Subcutaneous abdominal adipose tissue (tissue), 5 donors: ENCODE measurements around the gene GIGYF2.
"Not testable (repeated sequence)": the region's sequence is repeated elsewhere in the genome, so short reads cannot be mapped to it uniquely, and the experiment has no call there.

Experiments used
- H3K27ac ChIP-seq: one replicate; pipeline ENCODE4 v1.7.0; 2013; ENCODE audit warnings: low read depth, mild to moderate bottlenecking, inconsistent platforms, low read length, moderate library complexity
- H3K27me3 ChIP-seq, 5 donors: one replicate each; pipeline ENCODE4 v1.7.0; 2013; ENCODE audit warnings: low read length in 5 of 5, inconsistent platforms in 1 of 5; ENCODE audit not compliant: control insufficient read depth in 5 of 5, insufficient read depth in 4 of 5
- H3K36me3 ChIP-seq, 5 donors: one replicate each; pipeline ENCODE4 v1.7.0; 2013; ENCODE audit warnings: low read length in 5 of 5; ENCODE audit not compliant: control insufficient read depth in 5 of 5, insufficient read depth in 5 of 5
- H3K4me1 ChIP-seq, 5 donors: one replicate each; pipeline ENCODE4 v1.7.0; 2013; ENCODE audit warnings: low read length in 5 of 5, mild to moderate bottlenecking in 3 of 5, moderate library complexity in 1 of 5; ENCODE audit not compliant: control insufficient read depth in 5 of 5, insufficient read depth in 5 of 5
- H3K4me3 ChIP-seq, 5 donors: one replicate each; pipeline ENCODE4 v1.7.0; 2013; ENCODE audit warnings: low read length in 5 of 5, low read depth in 1 of 5
- H3K9ac ChIP-seq, 5 donors: one replicate each; pipeline ENCODE4 v1.7.0; 2013; ENCODE audit warnings: low read length in 5 of 5, mild to moderate bottlenecking in 4 of 5, moderate library complexity in 3 of 5
- H3K9me3 ChIP-seq, 5 donors: one replicate each; pipeline ENCODE4 v1.7.0; 2013; ENCODE audit warnings: low read length in 5 of 5; ENCODE audit not compliant: control insufficient read depth in 5 of 5
- donor health status: healthy.
- donor health status: healthy.
- donor health status: healthy.
- donor health status: healthy.
- donor health status: healthy.

GIGYF2 gene

DNA sequence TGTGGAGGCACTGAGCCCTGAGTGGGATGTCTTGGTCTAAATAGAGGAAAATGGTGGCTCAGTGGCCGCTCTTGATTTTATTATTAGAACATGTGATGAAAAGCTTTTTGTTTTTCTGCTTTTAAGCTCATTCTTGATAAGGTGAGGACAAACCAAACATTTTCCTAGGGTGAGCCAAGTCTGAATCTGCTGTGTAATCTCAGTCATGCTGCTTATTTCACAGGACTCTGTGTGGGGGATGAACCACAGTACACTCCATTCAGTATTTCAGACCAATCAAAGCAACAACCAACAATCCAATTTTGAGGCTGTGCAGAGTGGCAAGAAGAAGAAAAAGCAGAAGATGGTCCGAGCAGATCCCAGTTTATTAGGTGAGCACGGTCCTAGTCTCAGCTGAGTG lies 152.9 kb downstream of the GIGYF2 start:
- no peak overlapping the region for H3K27ac ChIP-seq
- no peaks in the 10 kb centered on the region for H3K9me3 ChIP-seq
- H3K27me3 ChIP-seq = no peaks in the 10 kb centered on the region
- peaks cover 49 to 84% (median 69%) of the 10 kb centered on the region in 5 donors for H3K36me3 ChIP-seq
- H3K4me1 ChIP-seq = no peaks in the 10 kb centered on the region
- no peak overlapping the region for H3K9ac ChIP-seq
- no peak overlapping the region for H3K4me3 ChIP-seq

DNA sequence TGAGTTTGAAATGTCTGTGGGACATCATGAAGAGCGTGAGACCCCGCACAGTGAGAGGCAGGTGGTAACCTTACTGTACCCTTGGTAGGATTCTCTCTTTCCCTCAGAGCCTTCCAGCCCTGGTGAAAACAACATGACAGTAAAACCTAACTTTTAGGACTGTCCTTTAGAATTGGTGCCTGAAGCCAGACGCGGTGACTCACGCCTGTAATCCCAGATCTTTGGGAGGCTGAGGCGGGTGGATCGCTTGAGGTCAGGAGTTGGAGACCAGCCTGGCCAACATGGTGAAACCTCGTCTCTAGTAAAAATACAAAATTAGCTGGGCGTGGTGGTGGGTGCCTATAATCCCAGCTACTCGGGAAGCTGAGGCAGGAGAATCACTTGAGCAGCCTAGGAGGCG lies 154.9 kb downstream of the GIGYF2 start:
- H3K27ac ChIP-seq, H3K4me3 ChIP-seq, H3K27me3 ChIP-seq, H3K4me1 ChIP-seq, H3K9ac ChIP-seq, H3K9me3 ChIP-seq: not testable (repeated sequence)
- H3K36me3 ChIP-seq = peaks cover 28 to 81% (median 70%) of the 10 kb centered on the region in 5 donors

DNA sequence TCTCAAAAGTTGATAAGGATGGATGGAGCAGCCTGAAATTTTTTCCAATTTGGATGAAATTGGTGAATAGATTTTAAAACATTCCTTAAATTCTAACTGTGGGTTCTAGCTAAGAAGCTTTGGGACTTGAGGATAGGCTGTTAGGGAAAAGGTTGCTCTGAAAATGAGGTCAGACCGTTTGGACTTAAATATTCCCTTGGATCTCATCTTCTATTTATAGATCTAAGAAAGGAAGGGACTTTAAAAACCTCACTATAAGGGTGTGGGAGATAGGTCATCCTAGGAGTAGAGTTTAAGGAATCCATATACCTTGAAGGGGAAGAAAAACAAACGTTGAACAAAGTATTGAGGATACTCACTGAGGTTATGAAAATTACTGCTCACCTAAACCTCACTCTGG lies 155.5 kb downstream of the GIGYF2 start:
- Histone ChIP-seq H3K36me3 (peaks cover 28 to 81% (median 69%) of the 10 kb centered on the region in 5 donors), H3K9me3 (no peaks in the 10 kb centered on the region), H3K4me3 (no peak overlapping the region), H3K9ac (no peak overlapping the region), H3K27me3 (no peaks in the 10 kb centered on the region), H3K27ac (no peak overlapping the region), H3K4me1 (no peaks in the 10 kb centered on the region)

DNA sequence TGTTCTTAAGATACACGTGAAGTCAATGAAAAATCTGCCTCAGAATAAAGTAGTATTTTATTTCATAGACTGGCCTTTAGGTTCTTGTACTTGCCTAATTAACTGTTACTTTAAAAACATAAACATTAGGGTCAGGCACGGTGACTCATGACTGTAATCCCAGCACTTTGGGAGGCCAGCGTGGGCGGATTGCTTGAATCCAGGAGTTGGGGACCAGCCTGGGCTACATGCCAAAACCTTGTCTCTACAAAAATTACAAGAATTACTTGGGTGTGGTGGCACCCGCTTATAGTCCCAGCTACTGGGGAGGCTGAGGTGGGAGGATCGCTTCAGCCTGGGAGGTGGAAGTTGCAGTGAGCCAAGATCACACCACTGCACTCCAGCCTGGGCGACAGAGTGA lies 157.0 kb downstream of the GIGYF2 start:
- H3K36me3 ChIP-seq = peaks cover 24 to 81% (median 66%) of the 10 kb centered on the region in 5 donors
- H3K9me3 ChIP-seq = no peaks in the 10 kb centered on the region
- no peaks in the 10 kb centered on the region for H3K27me3 ChIP-seq
- H3K9ac ChIP-seq = no peak overlapping the region
- no peak overlapping the region for H3K4me3 ChIP-seq
- H3K4me1 ChIP-seq = no peaks in the 10 kb centered on the region
- no peak overlapping the region for H3K27ac ChIP-seq

DNA sequence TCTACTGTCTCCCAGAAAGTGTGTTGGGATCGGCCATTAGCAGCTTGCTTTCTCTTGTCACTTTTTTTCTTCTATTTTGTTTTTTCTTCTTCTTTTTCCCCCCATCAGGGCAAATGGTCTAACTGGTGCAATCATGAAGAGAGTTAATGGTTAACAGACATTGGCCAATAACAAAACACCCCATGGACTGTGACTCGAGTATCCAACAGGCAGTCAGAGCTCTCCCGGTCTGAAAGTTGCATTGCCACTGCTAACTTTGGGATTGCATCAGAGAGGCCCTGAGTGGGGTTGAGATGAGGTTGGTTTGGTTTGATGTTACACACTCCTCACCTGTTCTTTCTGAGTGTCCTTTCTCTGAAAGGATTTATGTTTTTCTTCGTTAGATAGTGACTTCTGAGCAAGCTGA lies 160.0 kb downstream of the GIGYF2 start:
- no peak overlapping the region for H3K9ac ChIP-seq
- no peaks in the 10 kb centered on the region for H3K4me1 ChIP-seq
- no peak overlapping the region for H3K4me3 ChIP-seq
- H3K36me3 ChIP-seq = peaks cover 21 to 70% (median 56%) of the 10 kb centered on the region in 5 donors
- no peaks in the 10 kb centered on the region for H3K9me3 ChIP-seq
- H3K27me3 ChIP-seq = no peaks in the 10 kb centered on the region
- H3K27ac ChIP-seq = no peak overlapping the region

DNA sequence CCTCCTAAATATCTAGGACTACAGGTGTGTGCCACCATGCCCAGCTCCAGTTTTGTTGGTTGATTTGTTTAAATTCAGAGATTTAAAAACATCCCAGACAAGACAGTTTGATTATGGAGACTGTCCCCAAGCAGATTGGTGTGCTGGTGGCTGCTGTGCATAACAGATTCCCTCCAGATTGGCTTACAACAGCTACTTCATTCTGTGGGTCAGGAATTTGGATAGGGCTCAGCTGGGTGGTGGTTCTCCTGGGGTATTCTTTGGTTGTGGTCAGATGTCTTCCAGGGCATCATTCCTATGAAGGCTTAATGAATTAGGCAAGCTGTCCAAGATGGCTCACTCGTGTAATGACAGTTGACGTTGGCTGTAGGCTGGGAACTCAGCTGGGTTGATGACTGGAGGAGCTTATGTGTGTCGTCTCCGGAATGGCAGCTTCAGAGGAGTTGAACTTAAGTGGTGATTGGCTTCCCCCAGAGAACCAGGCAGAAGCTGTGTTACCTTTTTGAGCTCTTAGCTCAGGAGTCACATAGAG lies 162.3 kb downstream of the GIGYF2 start:
- H3K27me3 ChIP-seq = no peaks in the 10 kb centered on the region
- no peak overlapping the region for H3K9ac ChIP-seq
- H3K4me1 ChIP-seq = no peaks in the 10 kb centered on the region
- no peaks in the 10 kb centered on the region for H3K9me3 ChIP-seq
- no peak overlapping the region for H3K27ac ChIP-seq
- no peak overlapping the region for H3K4me3 ChIP-seq
- H3K36me3 ChIP-seq = peaks cover 14 to 57% (median 52%) of the 10 kb centered on the region in 5 donors

DNA sequence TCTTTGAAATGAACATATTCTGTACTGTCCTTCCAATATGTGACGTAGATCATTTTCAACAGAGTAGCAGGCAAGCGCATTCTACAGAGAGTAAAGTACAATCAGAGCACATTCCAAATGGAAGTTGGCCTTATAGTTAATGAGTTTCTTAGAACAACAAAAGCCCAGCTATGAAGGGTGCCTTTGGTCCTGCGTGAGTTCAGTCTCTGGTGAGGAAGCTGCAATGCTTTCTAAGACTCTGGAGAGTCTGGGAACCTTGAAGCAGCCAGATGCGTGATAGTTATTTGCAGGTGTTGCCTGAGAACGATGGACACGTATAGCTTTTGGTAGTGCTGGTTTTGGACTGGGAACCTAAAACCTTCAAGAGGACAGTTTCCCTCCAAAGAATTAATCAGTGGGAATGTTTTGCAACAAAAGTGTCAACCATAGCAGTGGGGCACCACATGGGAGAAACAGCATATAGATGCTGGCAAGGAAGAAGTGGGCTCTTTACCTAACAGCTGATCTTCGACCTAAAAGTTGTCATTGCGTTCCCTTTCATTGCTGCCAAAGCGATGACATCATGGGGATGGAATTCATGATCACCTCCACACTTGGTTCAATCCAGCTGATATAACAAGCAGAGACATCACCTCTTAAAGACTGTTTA lies 163.6 kb downstream of the GIGYF2 start:
- H3K36me3 ChIP-seq = peaks cover 14 to 53% (median 46%) of the 10 kb centered on the region in 5 donors
- no peaks in the 10 kb centered on the region for H3K4me1 ChIP-seq
- H3K9ac ChIP-seq = no peak overlapping the region
- no peak overlapping the region for H3K4me3 ChIP-seq
- no peak overlapping the region for H3K27ac ChIP-seq
- H3K27me3 ChIP-seq = no peaks in the 10 kb centered on the region
- H3K9me3 ChIP-seq = no peaks in the 10 kb centered on the region

DNA sequence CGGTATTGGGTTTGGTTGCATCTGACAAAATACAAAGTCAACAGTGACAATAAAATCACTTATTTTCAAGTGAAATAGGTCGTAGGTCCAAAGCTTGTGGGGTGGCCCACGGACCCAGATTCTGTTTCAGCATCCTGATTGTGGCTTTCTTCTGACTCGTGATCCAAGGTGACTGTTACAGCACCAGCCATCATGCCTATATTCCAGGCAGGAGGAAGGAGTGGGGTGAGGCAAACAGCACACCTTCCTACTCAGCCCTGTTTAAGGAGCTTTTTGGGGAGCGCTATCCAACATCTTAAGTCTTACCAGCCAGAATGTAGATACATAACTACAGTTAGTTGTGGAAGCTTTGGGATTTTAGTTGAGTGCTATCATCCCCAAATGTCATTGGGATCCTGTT lies 164.2 kb downstream of the GIGYF2 start:
- Histone ChIP-seq H3K36me3 (peaks cover 14 to 46% (median 41%) of the 10 kb centered on the region in 5 donors), H3K9me3 (no peaks in the 10 kb centered on the region), H3K4me1 (no peaks in the 10 kb centered on the region), H3K27me3 (no peaks in the 10 kb centered on the region), H3K4me3 (no peak overlapping the region), H3K27ac (no peak overlapping the region), H3K9ac (no peak overlapping the region)

DNA sequence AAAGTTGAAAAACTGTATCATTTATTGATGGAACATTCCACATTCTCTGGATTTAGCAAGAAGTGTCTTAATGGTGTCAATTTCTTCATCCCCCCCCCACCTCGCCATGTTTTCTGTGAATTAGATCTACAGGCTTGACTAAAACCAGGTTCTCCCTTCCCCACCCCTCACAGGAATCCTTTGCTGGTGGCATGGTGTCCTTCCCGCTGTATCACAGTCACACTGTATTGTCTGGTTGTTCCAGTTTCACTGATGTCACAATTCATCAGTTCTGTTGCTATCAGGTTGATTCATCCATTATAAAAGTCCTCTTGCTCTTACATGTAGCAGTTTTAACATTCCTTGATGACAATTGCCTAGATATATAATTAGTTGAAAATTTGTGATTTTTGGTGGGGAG lies 166.9 kb downstream of the GIGYF2 start:
- Histone ChIP-seq H3K36me3 (peaks cover 6 to 20% (median 15%) of the 10 kb centered on the region in 5 donors), H3K9ac (no peak overlapping the region), H3K27me3 (no peaks in the 10 kb centered on the region), H3K9me3 (no peaks in the 10 kb centered on the region), H3K4me3 (no peak overlapping the region), H3K4me1 (no peaks in the 10 kb centered on the region), H3K27ac (no peak overlapping the region)

DNA sequence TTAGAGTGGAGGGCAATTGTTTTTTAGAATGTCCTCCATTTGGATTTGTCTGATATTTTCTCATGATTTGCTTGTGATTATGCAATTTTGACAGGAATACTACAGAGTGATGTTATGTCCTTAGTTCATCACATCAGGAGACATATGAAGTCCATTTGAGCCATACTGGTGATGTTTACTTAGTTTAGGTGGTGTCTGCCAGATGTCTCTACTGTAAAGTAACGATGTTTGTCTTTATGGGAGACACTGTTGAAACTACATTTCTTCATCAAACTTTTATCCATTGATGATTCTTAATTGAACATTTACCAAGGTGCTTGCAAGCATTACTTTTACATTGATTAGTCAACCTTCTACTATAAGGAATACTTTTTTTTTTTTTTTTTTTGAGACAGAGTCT lies 168.0 kb downstream of the GIGYF2 start:
- Histone ChIP-seq H3K27me3 (no peaks in the 10 kb centered on the region), H3K9me3 (no peaks in the 10 kb centered on the region), H3K4me1 (no peaks in the 10 kb centered on the region), H3K27ac (no peak overlapping the region), H3K4me3 (no peak overlapping the region), H3K36me3 (peaks cover 5 to 11% (median 11%) of the 10 kb centered on the region in 5 donors), H3K9ac (no peak overlapping the region)
